SU-DHL-6 (cell line): ENCODE measurements around the gene MAP3K7CL.

Experiments
- H2AFZ ChIP-seq: fragments of 200-600 bp; sonication (generic); 2 replicates; pipeline ENCODE4 v1.6.1; 2014; ENCODE audit warnings: low read depth, mild to moderate bottlenecking, moderate library complexity, mixed read lengths, antibody characterized with exemption, low read length; ENCODE audit not compliant: severe bottlenecking
- H3F3A ChIP-seq: fragments of 200-600 bp; shearing (Covaris generic); 2 replicates; pipeline ENCODE4 v1.6.0; 2016; ENCODE audit warnings: antibody characterized with exemption, mild to moderate bottlenecking; ENCODE audit not compliant: insufficient read depth
- H3K27ac ChIP-seq: fragments of 200-600 bp; sonication (generic); 2 replicates; pipeline ENCODE4 v1.5.1; 2016; ENCODE audit warnings: low read depth, mild to moderate bottlenecking, low read length, moderate library complexity, mixed read lengths
- H3K27me3 ChIP-seq: fragments of 200-600 bp; sonication (generic), shearing (Covaris generic); 2 replicates; pipeline ENCODE4 v1.6.0; 2014; ENCODE audit warnings: mild to moderate bottlenecking, low read length
- H3K36me3 ChIP-seq: fragments of 200-600 bp; sonication (generic); 2 replicates; pipeline ENCODE4 v1.6.1; 2014; ENCODE audit warnings: mild to moderate bottlenecking, low read length, mixed read lengths
- H3K4me2 ChIP-seq: fragments of 300-600, 200-600 bp; shearing (Covaris generic), sonication (generic); 2 replicates; pipeline ENCODE4 v1.6.0; 2014; ENCODE audit warnings: low read length, low read depth, mild to moderate bottlenecking; ENCODE audit not compliant: poor library complexity, severe bottlenecking
- H3K4me3 ChIP-seq: fragments of 200-600 bp; sonication (generic); 2 replicates; pipeline ENCODE4 v1.5.1; 2014; ENCODE audit warnings: antibody characterized with exemption, low read length, mild to moderate bottlenecking, mixed read lengths; ENCODE audit not compliant: insufficient read depth, poor library complexity, severe bottlenecking
- H3K79me2 ChIP-seq: fragments of 200-600 bp; sonication (generic); 2 replicates; pipeline ENCODE4 v1.6.1; 2014; ENCODE audit warnings: mild to moderate bottlenecking, low read length, moderate library complexity; ENCODE audit not compliant: insufficient read depth
- H3K9ac ChIP-seq: fragments of 200-600 bp; sonication (generic); 2 replicates; pipeline ENCODE4 v1.7.0; 2014; ENCODE audit warnings: mild to moderate bottlenecking, low read length
- H3K9me2 ChIP-seq: fragments of 200-600 bp; sonication (generic); replicated peaks from 2 replicates; pipeline ENCODE4 v1.6.1; 2014; ENCODE audit warnings: low read length; ENCODE audit not compliant: insufficient read depth
- H3K9me3 ChIP-seq: fragments of 200-600 bp; sonication (generic); 2 replicates; pipeline ENCODE4 v1.6.1; 2014; ENCODE audit warnings: low read length, mixed read lengths; ENCODE audit not compliant: insufficient read depth
- H4K20me1 ChIP-seq: fragments of 200-600 bp; sonication (generic); 2 replicates; pipeline ENCODE4 v1.6.1; 2014; ENCODE audit warnings: low read depth, mild to moderate bottlenecking, antibody characterized with exemption, low read length, moderate library complexity, mixed read lengths
- EZH2phosphoT487 ChIP-seq: fragments of 200-600 bp; sonication (generic), shearing (Covaris generic); conservative IDR thresholded peaks from 2 replicates; pipeline ENCODE4 v1.6.1; 2018; ENCODE audit warnings: mild to moderate bottlenecking, antibody characterized with exemption, low read length, moderate library complexity, mixed read lengths
- TF ChIP-seq, protein P1 (sequence below): fragments of 200-600 bp; sonication (generic); IDR thresholded peaks from one replicate; pipeline ENCODE4 v1.5.1; 2017; ENCODE audit warnings: antibody characterized with exemption, mild to moderate bottlenecking, low read length, moderate library complexity; ENCODE audit not compliant: insufficient read depth, poor library complexity, severe bottlenecking

MAP3K7CL gene

DNA sequence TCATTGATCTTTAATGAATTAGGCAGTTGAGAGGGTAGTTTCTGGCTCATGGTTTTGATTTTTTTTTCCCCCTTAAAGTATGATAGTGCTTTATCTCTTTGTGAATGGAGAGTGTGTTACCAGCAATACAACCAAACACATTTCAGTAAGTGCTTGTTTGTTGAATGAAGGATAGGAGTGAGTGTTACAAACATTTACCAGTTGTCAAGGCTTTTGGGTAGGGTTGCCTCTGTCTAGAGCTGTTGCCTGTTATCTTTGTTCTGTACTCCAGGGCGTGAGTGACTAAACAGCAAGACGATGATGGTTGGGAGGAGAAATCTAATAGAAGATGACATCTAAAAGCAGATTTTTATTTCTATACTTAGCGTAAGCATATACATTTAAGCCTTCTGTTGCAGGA is 21.5 kb downstream of the MAP3K7CL start:
- no peaks in the 10 kb centered on the region for H3F3A ChIP-seq
- no peaks in the 10 kb centered on the region for H3K79me2 ChIP-seq
- no peak overlapping the region for H3K4me3 ChIP-seq
- no peaks in the 10 kb centered on the region for H3K9me2 ChIP-seq
- H3K4me2 ChIP-seq = no peak overlapping the region
- H3K9ac ChIP-seq = no peak overlapping the region
- H3K27me3 ChIP-seq = no peaks in the 10 kb centered on the region
- H3K36me3 ChIP-seq = no peaks in the 10 kb centered on the region
- no peak overlapping the region for H2AFZ ChIP-seq
- no peaks in the 10 kb centered on the region for H3K9me3 ChIP-seq
- no peak for TF ChIP-seq EZH2phosphoT487
- TF ChIP-seq, protein P1, sequence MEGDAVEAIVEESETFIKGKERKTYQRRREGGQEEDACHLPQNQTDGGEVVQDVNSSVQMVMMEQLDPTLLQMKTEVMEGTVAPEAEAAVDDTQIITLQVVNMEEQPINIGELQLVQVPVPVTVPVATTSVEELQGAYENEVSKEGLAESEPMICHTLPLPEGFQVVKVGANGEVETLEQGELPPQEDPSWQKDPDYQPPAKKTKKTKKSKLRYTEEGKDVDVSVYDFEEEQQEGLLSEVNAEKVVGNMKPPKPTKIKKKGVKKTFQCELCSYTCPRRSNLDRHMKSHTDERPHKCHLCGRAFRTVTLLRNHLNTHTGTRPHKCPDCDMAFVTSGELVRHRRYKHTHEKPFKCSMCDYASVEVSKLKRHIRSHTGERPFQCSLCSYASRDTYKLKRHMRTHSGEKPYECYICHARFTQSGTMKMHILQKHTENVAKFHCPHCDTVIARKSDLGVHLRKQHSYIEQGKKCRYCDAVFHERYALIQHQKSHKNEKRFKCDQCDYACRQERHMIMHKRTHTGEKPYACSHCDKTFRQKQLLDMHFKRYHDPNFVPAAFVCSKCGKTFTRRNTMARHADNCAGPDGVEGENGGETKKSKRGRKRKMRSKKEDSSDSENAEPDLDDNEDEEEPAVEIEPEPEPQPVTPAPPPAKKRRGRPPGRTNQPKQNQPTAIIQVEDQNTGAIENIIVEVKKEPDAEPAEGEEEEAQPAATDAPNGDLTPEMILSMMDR = no peak
- H4K20me1 ChIP-seq = no peaks in the 10 kb centered on the region
- no peak overlapping the region for H3K27ac ChIP-seq

DNA sequence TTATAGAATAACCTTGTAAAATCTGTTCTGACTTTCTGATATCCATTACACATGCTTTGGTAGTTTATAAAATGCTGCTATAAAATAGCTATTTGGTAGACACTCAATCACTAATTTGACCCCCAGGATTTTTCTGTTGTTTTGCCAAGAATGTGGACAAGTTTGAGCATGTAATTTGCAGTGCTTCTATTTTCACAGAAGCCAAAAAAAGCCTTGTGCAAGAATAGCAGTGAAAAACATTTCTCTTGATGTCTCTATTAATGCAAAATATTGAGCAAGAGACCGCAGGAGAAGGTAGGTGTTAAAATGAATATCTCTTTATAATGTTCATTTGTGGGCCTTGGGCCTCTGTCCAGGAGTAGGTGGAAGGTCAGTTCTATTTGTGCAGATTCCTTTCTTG is 22.5 kb downstream of the MAP3K7CL start:
- no peak overlapping the region for H3K4me3 ChIP-seq
- H4K20me1 ChIP-seq = no peaks in the 10 kb centered on the region
- H3F3A ChIP-seq = no peaks in the 10 kb centered on the region
- no peak overlapping the region for H3K9ac ChIP-seq
- no peaks in the 10 kb centered on the region for H3K36me3 ChIP-seq
- no peaks in the 10 kb centered on the region for H3K9me2 ChIP-seq
- H3K27me3 ChIP-seq = no peaks in the 10 kb centered on the region
- H2AFZ ChIP-seq = no peak overlapping the region
- no peak overlapping the region for H3K27ac ChIP-seq
- H3K9me3 ChIP-seq = no peaks in the 10 kb centered on the region
- H3K79me2 ChIP-seq = no peaks in the 10 kb centered on the region
- H3K4me2 ChIP-seq = no peak overlapping the region
- no peak for TF ChIP-seq EZH2phosphoT487
- TF ChIP-seq, protein P1 = no peak

DNA sequence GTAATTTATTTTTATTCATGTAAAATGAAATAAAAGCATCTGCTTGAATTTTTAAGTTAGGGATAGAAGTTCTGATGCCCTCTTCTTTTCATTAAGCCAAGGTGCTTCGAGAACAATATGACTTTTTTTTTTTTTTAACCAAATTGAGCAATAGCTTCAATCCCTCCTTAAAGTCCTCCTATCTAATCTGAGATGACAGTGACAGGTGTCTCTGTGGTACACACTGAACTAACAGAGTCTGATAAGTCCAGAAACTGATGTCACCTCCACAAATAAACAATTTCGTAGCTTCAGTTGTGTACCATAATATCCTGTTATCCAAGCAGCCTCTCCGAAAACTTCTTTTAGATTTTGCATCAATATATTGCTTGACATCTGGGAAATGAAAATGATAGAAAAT is 23.8 kb downstream of the MAP3K7CL start:
- no peaks in the 10 kb centered on the region for H3K27me3 ChIP-seq
- H3K79me2 ChIP-seq = no peaks in the 10 kb centered on the region
- no peak overlapping the region for H2AFZ ChIP-seq
- no peak overlapping the region for H3K4me2 ChIP-seq
- no peak overlapping the region for H3K27ac ChIP-seq
- no peaks in the 10 kb centered on the region for H3K36me3 ChIP-seq
- H3K9me2 ChIP-seq = no peaks in the 10 kb centered on the region
- no peaks in the 10 kb centered on the region for H4K20me1 ChIP-seq
- H3F3A ChIP-seq = no peaks in the 10 kb centered on the region
- H3K9ac ChIP-seq = no peak overlapping the region
- H3K9me3 ChIP-seq = no peaks in the 10 kb centered on the region
- TF ChIP-seq, protein P1 = no peak
- no peak for TF ChIP-seq EZH2phosphoT487
- no peak overlapping the region for H3K4me3 ChIP-seq
